Measurements from ENCODE around the gene TMEM44.

Gene TMEM44

GRCh38 chr3:194577986-194578905 is 55.0 kb downstream of the TMEM44 start:
- DNase-seq, result peak; percentile 84

GRCh38 chr3:194575484-194576210 is 57.6 kb downstream of the TMEM44 start:
- no peak for DNase-seq

- DNase-seq, result peak; percentile 73
Observed at GRCh38 chr3:194574639-194575483, 58.4 kb downstream of the TMEM44 start.

- DNase-seq, result peak; percentile 64
Observed at GRCh38 chr3:194573680-194574437, 59.4 kb downstream of the TMEM44 start.

- peak; percentile 55 for DNase-seq
Observed at GRCh38 chr3:194572944-194573491, 60.2 kb downstream of the TMEM44 start.

- DNase-seq, result peak; percentile 91
Observed at GRCh38 chr3:194572143-194572789, 61.0 kb downstream of the TMEM44 start.

- no peak for DNase-seq
Observed at GRCh38 chr3:194571491-194572142, 61.6 kb downstream of the TMEM44 start.

- DNase-seq, result no peak
Observed at GRCh38 chr3:194570898-194571297, 62.3 kb downstream of the TMEM44 start.

- peak; percentile 71 for DNase-seq
Observed at GRCh38 chr3:194570235-194570634, 63.0 kb downstream of the TMEM44 start.

GRCh38 chr3:194569252-194569651 is 64.0 kb downstream of the TMEM44 start:
- no peak for DNase-seq

- peak; percentile 90 for DNase-seq
Observed at GRCh38 chr3:194565597-194566190, 67.5 kb downstream of the TMEM44 start.

GRCh38 chr3:194562986-194563385 is 70.2 kb downstream of the TMEM44 start:
- no peak for DNase-seq

GRCh38 chr3:194561306-194561974 is 71.8 kb downstream of the TMEM44 start:
- peak; percentile 79 for DNase-seq

GRCh38 chr3:194560047-194560446 is 73.2 kb downstream of the TMEM44 start:
- DNase-seq, result no peak

- no peak for DNase-seq
Observed at GRCh38 chr3:194559530-194559929, 73.7 kb downstream of the TMEM44 start.

GRCh38 chr3:194556086-194557056 is 76.8 kb downstream of the TMEM44 start:
- DNase-seq, result no peak

GRCh38 chr3:194555175-194556062 is 77.8 kb downstream of the TMEM44 start:
- no peak for DNase-seq
